Spleen (tissue), 11 donors: Measurements from ENCODE around the gene LAMC3. TPM values are rescaled to one million over a fixed set of nuclear protein-coding genes. Genes with fewer than 3 reads are reported as not detected.

Experiments
- DNase-seq: peaks from one replicate; pipeline ENCODE4 v3.0.0-alpha.2; 2020
- H3K27ac ChIP-seq, 8 donors: fragments of 200-600 bp; sonication (generic) in 7 of 8; 1 replicate in 4 of 8; 2 replicates in 4 of 8; pipeline versions ENCODE4 v1.5.0 to v1.8.0; 2016 to 2021; ENCODE audit warnings: inconsistent platforms in 4 of 8, mild to moderate bottlenecking in 4 of 8, moderate library complexity in 1 of 8
- H3K27me3 ChIP-seq, 7 donors: fragments of 200-600 bp; sonication (generic) in 6 of 7; replicated peaks in 1 of 7; 1 replicate in 4 of 7; 2 replicates in 3 of 7; pipeline versions ENCODE4 v1.5.0 to v1.8.0; 2016 to 2021; ENCODE audit warnings: inconsistent platforms in 3 of 7, mild to moderate bottlenecking in 1 of 7
- H3K36me3 ChIP-seq, 6 donors: fragments of 200-600 bp; sonication (generic) in 5 of 6; 1 replicate in 4 of 6; 2 replicates in 2 of 6; pipeline versions ENCODE4 v1.5.0 to v1.8.0; 2016 to 2021; ENCODE audit warnings: inconsistent platforms in 2 of 6
- H3K4me1 ChIP-seq, 6 donors: fragments of 200-600 bp; sonication (generic) in 5 of 6; 1 replicate in 3 of 6; 2 replicates in 3 of 6; pipeline versions ENCODE4 v1.5.0 to v1.8.0; 2016 to 2021; ENCODE audit warnings: inconsistent platforms in 3 of 6
- H3K4me3 ChIP-seq, 8 donors: fragments of 200-600 bp; sonication (generic) in 7 of 8; 1 replicate in 4 of 8; 2 replicates in 4 of 8; pipeline versions ENCODE4 v1.5.0 to v1.8.0; 2016 to 2021; ENCODE audit warnings: inconsistent platforms in 4 of 8, mild to moderate bottlenecking in 4 of 8, moderate library complexity in 2 of 8
- H3K9me3 ChIP-seq, 8 donors: fragments of 200-600 bp; sonication (generic) in 7 of 8; 1 replicate in 4 of 8; 2 replicates in 4 of 8; pipeline versions ENCODE4 v1.5.0 to v1.8.0; 2016 to 2021; ENCODE audit warnings: inconsistent platforms in 4 of 8
- POLR2A ChIP-seq, 3 donors: fragments of 450-650 bp; IDR thresholded peaks; one replicate each; pipeline ENCODE4 v1.5.1; 2017; ENCODE audit warnings: antibody characterized with exemption in 3 of 3, mild to moderate bottlenecking in 1 of 3
- POLR2AphosphoS5 ChIP-seq, 3 donors: sonication (generic); formaldehyde crosslinking; IDR thresholded peaks; one replicate each; pipeline ENCODE4 v1.5.1; 2017; ENCODE audit warnings: antibody characterized with exemption in 3 of 3
- WGBS, 5 donors: extraction: QIAGEN DNeasy Blood & Tissue Kit in 3 of 5; methylation state at CpG; one replicate each; pipeline versions ENCODE4 v1.1.5 to v1.1.7; 2013 to 2018; 5-methylcytosine and 5-hydroxymethylcytosine counted together
- intact Hi-C: fragments of 100-400 bp; cut with DNase I; formaldehyde crosslinking; loops from one replicate; pipeline ENCODE4 v1.15.0; 2023; ENCODE audit warnings: low total_unique reads
- polyA plus RNA-seq, 3 donors: library from polyadenylated mRNA; stranded (reverse); fragments of 200-250 nt; gene quantifications; one replicate each; pipeline ENCODE4 v1.2.1, GENCODE V29; 2013
- total RNA-seq, 7 donors: library from RNA; depleted of rRNA in 3 of 7; stranded (reverse); fragments of >200 nt in 3 of 7; fragmentation: NEBNext Ultra II Directional in 4 of 7; extraction: Animal tissue kit (Norgen Biotek cat#: 25700) in 4 of 7; gene quantifications; one replicate each; pipeline versions ENCODE4 v1.1.0 to v1.2.1, GENCODE V29; 2016 to 2021
- TF ChIP-seq, protein P1 (sequence below), 11 experiments: fragments of 200-600 bp in 7 of 11; fragments of 450-650 bp in 4 of 11; sonication (generic) in 4 of 11; IDR thresholded peaks in 8 of 11; conservative IDR thresholded peaks in 3 of 11; 1 replicate in 7 of 11; 2 replicates in 4 of 11; pipeline versions ENCODE4 v1.4.0 to v1.8.0; 2016 to 2021; ENCODE audit warnings: antibody characterized with exemption in 11 of 11, inconsistent platforms in 4 of 11, mild to moderate bottlenecking in 1 of 11
- donor health status: healthy with polysubstance abuse.
- donor health status: DM: no; HTN: no; CAD: no; lungs with moderate emphysema.
- donor health status: DM: no; HTN: no; CAD: no.
- donor health status: Bipolar disorder and iron deficiency.
- donor health status: healthy.
- donor health status: DM: no; HTN: no; CAD: no.
- donor health status: DM: yes; HTN: yes; CAD: no.

LAMC3 gene
- total and polyA plus RNA-seq, 10 donors = 9.1 to 79.5 (median 34.6) TPM

DNA sequence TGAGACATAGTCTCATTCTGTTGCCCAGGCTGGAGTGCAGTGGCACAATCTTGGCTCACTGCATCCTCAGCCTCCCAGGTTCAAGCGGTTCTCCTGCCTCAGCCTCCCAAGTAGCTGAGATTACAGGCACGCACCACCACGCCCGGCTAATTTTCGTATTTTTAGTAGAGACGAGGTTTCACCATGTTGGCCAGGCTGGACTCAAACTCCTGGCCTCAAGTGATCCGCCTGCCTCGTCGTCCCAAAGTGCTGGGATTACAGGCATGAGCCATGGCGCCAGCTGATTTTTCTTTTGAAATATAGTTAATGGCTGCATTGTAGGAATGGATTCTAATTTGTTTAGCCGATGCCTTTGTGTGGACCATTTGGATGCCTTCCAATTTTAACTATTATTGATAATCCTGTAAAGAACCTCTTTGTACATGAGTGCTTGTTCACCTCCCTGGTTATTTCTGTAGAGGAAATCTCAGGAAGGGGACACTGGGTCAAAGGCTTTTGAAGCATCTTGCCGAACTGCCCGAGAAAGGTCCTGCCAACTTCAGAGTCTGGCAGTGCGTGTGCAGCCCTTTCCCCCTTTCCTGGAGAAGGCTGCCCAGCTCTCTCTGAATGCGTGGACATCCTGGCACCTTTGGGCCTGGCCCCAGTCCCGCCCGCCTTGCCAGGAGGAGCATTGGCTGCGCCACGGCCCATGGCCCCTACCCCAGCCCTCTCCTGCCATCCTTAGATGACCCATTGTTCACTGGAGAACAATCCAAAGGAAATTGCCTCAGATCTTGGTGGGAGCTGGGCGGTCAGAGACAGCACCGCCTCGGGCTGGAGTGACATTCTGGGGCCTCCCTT is 107.5 kb downstream of the LAMC3 start:
- Histone ChIP-seq H3K27me3 (peaks cover 0 to 15% (median 0%) of the 10 kb centered on the region in 7 donors), H3K4me3 (no peak overlapping the region), H3K27ac (peak overlapping the region in 6 of 8 donors; percentile 5 to 66 (median 45)), H3K36me3 (peaks cover 0 to 98% (median 14%) of the 10 kb centered on the region in 6 donors), H3K9me3 (no peaks in the 10 kb centered on the region), H3K4me1 (peaks cover 0 to 41% (median 17%) of the 10 kb centered on the region in 6 donors)
- 63 to 75% (median 71%) methylated on average over 22 of the region's 22 CpGs for WGBS, 5 donors
- TF ChIP-seq POLR2A (IDR thresholded peaks at IDR 0.05) (no peak), POLR2AphosphoS5 (IDR thresholded peaks at IDR 0.05) (peak in 2 of 3 donors; percentile 56 to 68)
- intact Hi-C loops = no loop called here
- DNase-seq = no peak

DNA sequence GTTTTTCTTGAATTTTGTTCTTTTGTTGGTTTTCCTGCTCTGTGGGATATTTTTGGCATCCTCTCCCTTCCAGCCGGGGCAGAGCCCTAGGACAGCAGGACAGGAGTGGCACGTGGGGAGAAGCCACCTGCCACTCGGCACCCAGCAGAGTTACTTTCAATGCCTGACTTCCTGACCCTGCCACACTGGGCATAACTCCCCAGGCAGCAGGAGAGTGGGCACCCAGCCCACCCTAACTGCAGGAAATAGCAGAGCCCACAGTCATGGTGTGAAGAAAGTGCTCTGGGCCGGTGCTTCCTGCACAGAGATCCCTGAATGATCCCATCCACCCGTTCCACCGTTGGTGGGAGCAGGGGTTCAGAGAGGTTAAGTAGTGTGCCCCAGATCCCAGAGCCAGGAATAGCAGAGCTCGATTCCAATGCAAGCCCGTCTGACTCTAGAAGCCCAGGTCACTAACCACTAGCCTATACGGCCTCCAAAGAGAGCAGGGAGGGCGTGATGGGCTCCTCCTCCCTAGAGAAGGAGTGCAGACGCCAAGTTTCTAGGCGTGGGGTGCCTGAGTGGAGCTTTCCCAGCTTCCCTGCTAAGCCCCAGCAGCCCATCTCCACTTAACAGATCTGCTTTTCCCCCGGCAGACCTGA is 108.3 kb downstream of the LAMC3 start:
- Histone ChIP-seq H3K4me1 (peaks cover 0 to 42% (median 14%) of the 10 kb centered on the region in 6 donors), H3K9me3 (no peaks in the 10 kb centered on the region), H3K36me3 (peaks cover 0 to 98% (median 12%) of the 10 kb centered on the region in 6 donors), H3K27me3 (peaks cover 0 to 15% (median 0%) of the 10 kb centered on the region in 7 donors), H3K4me3 (no peak overlapping the region), H3K27ac (peak overlapping the region in 6 of 8 donors; percentile 5 to 66 (median 45))
- intact Hi-C loops = no loop called here
- 23 to 34% (median 28%) methylated on average over 9 to 13 of the region's 13 CpGs for WGBS, 5 donors
- DNase-seq = no peak
- TF ChIP-seq, protein P1, sequence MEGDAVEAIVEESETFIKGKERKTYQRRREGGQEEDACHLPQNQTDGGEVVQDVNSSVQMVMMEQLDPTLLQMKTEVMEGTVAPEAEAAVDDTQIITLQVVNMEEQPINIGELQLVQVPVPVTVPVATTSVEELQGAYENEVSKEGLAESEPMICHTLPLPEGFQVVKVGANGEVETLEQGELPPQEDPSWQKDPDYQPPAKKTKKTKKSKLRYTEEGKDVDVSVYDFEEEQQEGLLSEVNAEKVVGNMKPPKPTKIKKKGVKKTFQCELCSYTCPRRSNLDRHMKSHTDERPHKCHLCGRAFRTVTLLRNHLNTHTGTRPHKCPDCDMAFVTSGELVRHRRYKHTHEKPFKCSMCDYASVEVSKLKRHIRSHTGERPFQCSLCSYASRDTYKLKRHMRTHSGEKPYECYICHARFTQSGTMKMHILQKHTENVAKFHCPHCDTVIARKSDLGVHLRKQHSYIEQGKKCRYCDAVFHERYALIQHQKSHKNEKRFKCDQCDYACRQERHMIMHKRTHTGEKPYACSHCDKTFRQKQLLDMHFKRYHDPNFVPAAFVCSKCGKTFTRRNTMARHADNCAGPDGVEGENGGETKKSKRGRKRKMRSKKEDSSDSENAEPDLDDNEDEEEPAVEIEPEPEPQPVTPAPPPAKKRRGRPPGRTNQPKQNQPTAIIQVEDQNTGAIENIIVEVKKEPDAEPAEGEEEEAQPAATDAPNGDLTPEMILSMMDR (IDR thresholded peaks at IDR 0.05 in 8 of 11, conservative IDR thresholded peaks at IDR 0.05 in 3 of 11) = no peak
- TF ChIP-seq POLR2AphosphoS5 (IDR thresholded peaks at IDR 0.05) (peak in 2 of 3 donors; percentile 26 to 46), POLR2A (IDR thresholded peaks at IDR 0.05) (no peak)

DNA sequence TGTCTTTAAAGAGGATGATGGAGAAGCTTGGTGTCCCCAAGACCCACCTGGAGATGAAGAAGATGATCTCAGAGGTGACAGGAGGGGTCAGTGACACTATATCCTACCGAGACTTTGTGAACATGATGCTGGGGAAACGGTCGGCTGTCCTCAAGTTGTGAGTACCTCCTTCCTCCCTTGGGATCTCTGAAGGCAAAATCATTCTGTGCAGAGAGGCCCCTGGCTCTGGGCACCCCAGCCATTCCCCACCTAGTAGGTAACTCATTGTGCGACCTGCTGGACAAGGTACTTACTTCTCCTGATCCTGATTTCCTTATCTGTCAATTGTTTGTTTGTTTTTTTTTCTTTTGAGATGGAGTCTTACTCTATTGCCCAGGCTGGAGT is 108.8 kb downstream of the LAMC3 start:
- H3K9me3 ChIP-seq = no peaks in the 10 kb centered on the region
- peaks cover 0 to 98% (median 12%) of the 10 kb centered on the region in 6 donors for H3K36me3 ChIP-seq
- peaks cover 0 to 15% (median 0%) of the 10 kb centered on the region in 7 donors for H3K27me3 ChIP-seq
- intact Hi-C loops = no loop called here
- H3K4me1 ChIP-seq = peaks cover 0 to 43% (median 14%) of the 10 kb centered on the region in 6 donors
- TF ChIP-seq, protein P1 (IDR thresholded peaks at IDR 0.05 in 8 of 11, conservative IDR thresholded peaks at IDR 0.05 in 3 of 11) = no peak
- TF ChIP-seq POLR2AphosphoS5 (IDR thresholded peaks at IDR 0.05) (no peak), POLR2A (IDR thresholded peaks at IDR 0.05) (no peak)
- no peak overlapping the region for H3K4me3 ChIP-seq
- WGBS, 5 donors = 50 to 84% (median 58%) methylated on average over 4 of the region's 4 CpGs
- no peak for DNase-seq
- H3K27ac ChIP-seq = peak overlapping the region in 4 of 8 donors; percentile 38 to 66 (median 55)

GRCh38 chr9:131119600-131119999 is 110.6 kb downstream of the LAMC3 start:
- 70 to 90% (median 78%) methylated on average over 8 of the region's 8 CpGs for whole genome bisulfite sequencing, 5 donors
- Histone ChIP-seq H3K27me3 (peaks cover 0 to 15% (median 0%) of the 10 kb centered on the region in 7 donors), H3K27ac (peak overlapping the region in 2 of 8 donors; percentile 13 to 21), H3K36me3 (peaks cover 0 to 83% (median 12%) of the 10 kb centered on the region in 6 donors), H3K9me3 (no peaks in the 10 kb centered on the region), H3K4me3 (no peak overlapping the region), H3K4me1 (peaks cover 0 to 40% (median 17%) of the 10 kb centered on the region in 6 donors)
- intact Hi-C loops = no loop called here
- DNase-seq = no peak
- TF ChIP-seq, protein P1 (IDR thresholded peaks at IDR 0.05 in 8 of 11, conservative IDR thresholded peaks at IDR 0.05 in 3 of 11) = no peak
- TF ChIP-seq POLR2AphosphoS5 (IDR thresholded peaks at IDR 0.05) = no peak
- TF ChIP-seq POLR2A (IDR thresholded peaks at IDR 0.05) = no peak
